Choroid plexus epithelial cell (primary cell): ENCODE data around the gene ERMAP.

Source experiments
- DNase-seq: peaks from one replicate; pipeline ENCODE4 v3.0.0-alpha.2; 2010; ENCODE audit warnings: low read depth
- H3K4me3 ChIP-seq: 2 replicates; pipeline ENCODE4 v1.5.1; 2011; ENCODE audit warnings: low read depth, mild to moderate bottlenecking, control low read depth, low read length, moderate library complexity
- CTCF ChIP-seq: conservative IDR thresholded peaks from 2 replicates; pipeline ENCODE4 v1.5.1; 2011; ENCODE audit warnings: low read depth, mild to moderate bottlenecking, control low read depth, inconsistent platforms, low read length, moderate library complexity

ERMAP gene

GRCh38 chr1:42786097-42786496 is 30.8 kb upstream of the ERMAP start:
- no peak for DNase-seq
- no peak for TF ChIP-seq CTCF

GRCh38 chr1:42788021-42788420 is 28.9 kb upstream of the ERMAP start:
- DNase-seq, result no peak
- no peak for TF ChIP-seq CTCF
- H3K4me3 ChIP-seq, result no peak overlapping the region

More at GRCh38 chr1:42786097-42786496, 30.8 kb upstream of the ERMAP start:
- no peak overlapping the region for H3K4me3 ChIP-seq

GRCh38 chr1:42793824-42794223 is 23.1 kb upstream of the ERMAP start:
- no peak overlapping the region for H3K4me3 ChIP-seq
- DNase-seq, result no peak
- TF ChIP-seq CTCF, result no peak

- no peak for DNase-seq
- TF ChIP-seq CTCF, result no peak
- H3K4me3 ChIP-seq, result no peak overlapping the region
Measured at GRCh38 chr1:42797414-42797813, 19.5 kb upstream of the ERMAP start.

GRCh38 chr1:42797979-42798378 is 18.9 kb upstream of the ERMAP start:
- no peak for DNase-seq
- TF ChIP-seq CTCF, result no peak
- H3K4me3 ChIP-seq, result no peak overlapping the region

GRCh38 chr1:42801832-42802473 is 15.0 kb upstream of the ERMAP start:
- no peak for DNase-seq
- no peak for TF ChIP-seq CTCF
- H3K4me3 ChIP-seq, result no peak overlapping the region

GRCh38 chr1:42806171-42806570 is 10.8 kb upstream of the ERMAP start:
- TF ChIP-seq CTCF, result no peak
- DNase-seq, result no peak
- H3K4me3 ChIP-seq, result no peak overlapping the region
